H1 (cell line): ENCODE measurements around the gene CMTM2. TPM values are rescaled to one million over a fixed set of nuclear protein-coding genes. Genes with fewer than 3 reads are reported as not detected.

Experiments used
- CBX8 ChIP-seq: fragments of 300-800, 300-1000 bp; sonication (generic); IDR thresholded peaks from 2 replicates; pipeline ENCODE4 v1.7.1; 2016; ENCODE audit warnings: low read depth, low read length, borderline replicate concordance
- SP1 ChIP-seq: IDR thresholded peaks from 2 replicates; pipeline ENCODE4 v1.6.1; 2011; ENCODE audit warnings: low read depth, low read length
- polyA plus RNA-seq, 7 experiments: library from polyadenylated mRNA; depleted of rRNA in 3 of 7; stranded (reverse) in 5 of 7; unstranded in 2 of 7; fragments of >200 nt in 5 of 7; fragments of 200-250 nt in 2 of 7; gene quantifications; 1 replicate in 5 of 7; 2 replicates in 1 of 7; 4 replicates in 1 of 7; pipeline versions ENCODE4 v1.2.1 to v1.2.3, GENCODE V29; 2011 to 2013; ENCODE audit warnings: missing spikeins in 2 of 7, mixed read lengths in 2 of 7
- total RNA-seq: library from RNA; stranded (reverse); fragmentation: NEBNext Ultra II Directional; extraction: Animal tissue kit (Norgen Biotek cat#: 25700); gene quantifications from 2 replicates; pipeline ENCODE4 v1.2.1, GENCODE V29; 2021
- TF ChIP-seq, protein P1 (sequence below): IDR thresholded peaks from 2 replicates; pipeline ENCODE4 v1.6.1; 2012; ENCODE audit warnings: low read length, inconsistent platforms

Gene CMTM2
- total and polyA plus RNA-seq, 2 of the 8 experiments (the other 6 are each of a cell fraction or from before 2014, with no cell fraction given), result not detected

DNA sequence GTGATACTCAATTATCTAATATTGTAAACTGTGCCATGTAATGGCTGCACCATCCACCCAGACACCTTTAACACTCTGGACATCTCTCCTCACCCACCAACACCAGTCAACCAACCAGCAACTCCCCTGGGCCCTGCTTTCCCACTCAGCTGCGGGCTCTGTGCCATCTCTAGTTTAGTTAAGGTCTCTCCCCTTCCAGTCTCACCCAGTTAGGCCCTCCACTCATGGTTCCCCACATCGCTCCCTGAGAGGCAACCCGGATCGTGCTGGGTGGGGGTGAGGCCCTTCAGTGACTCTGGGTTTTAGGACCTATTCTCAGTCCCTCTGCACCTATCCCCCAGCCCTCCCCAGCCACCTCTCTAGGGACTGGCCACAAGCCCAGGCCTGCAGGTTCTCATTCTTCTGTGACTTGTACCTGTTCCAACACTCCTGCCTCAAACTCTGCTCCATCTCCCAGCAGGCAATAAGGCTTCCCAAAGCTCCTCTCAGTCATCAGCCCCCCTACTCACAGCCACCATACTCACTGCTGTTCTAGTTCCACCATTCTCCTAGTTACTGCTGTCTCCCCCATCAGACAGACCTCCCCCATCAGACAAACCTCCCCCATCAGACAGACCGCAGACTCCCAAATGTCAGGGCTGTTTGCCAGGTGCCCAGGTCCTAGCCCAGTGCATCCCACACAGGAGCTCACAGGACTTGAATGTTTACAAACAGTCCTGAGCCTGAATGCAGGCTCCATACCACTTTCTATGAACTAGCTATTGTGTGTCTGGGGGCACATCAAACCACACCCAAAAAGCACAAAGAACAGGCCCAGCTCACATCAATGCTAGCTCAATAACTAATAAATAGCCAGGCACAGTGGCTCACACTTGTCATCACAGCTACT lies 31.9 kb upstream of the CMTM2 start (continued):
- TF ChIP-seq, protein P1, sequence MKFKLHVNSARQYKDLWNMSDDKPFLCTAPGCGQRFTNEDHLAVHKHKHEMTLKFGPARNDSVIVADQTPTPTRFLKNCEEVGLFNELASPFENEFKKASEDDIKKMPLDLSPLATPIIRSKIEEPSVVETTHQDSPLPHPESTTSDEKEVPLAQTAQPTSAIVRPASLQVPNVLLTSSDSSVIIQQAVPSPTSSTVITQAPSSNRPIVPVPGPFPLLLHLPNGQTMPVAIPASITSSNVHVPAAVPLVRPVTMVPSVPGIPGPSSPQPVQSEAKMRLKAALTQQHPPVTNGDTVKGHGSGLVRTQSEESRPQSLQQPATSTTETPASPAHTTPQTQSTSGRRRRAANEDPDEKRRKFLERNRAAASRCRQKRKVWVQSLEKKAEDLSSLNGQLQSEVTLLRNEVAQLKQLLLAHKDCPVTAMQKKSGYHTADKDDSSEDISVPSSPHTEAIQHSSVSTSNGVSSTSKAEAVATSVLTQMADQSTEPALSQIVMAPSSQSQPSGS, result no peak
- no peak for TF ChIP-seq SP1
- no peak for TF ChIP-seq CBX8
